Measurements from ENCODE around the gene CST5. TPM values are rescaled to one million over a fixed set of nuclear protein-coding genes. Genes with fewer than 3 reads are reported as not detected.

CST5 gene
- polyA plus RNA-seq, 1 donor from 2014 or later = not detected

DNA sequence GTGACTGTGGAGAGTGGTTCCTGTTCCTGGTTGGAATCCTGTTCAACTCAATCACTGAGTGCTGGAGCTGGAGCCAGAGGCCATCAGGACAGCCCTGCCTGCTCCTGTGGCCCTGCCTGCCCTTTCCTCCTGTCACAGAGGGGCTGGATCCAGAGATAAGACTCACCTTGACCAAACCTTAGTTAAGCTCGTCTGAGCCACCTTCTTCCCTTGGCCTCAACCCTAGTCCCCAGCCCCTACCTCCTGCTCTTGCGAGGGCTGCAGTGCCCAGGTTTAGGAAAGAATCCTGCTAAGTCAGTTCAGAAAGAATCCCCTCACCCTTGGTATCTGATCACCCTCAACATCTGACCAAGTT, 47.0 kb upstream of the CST5 start:
- Histone ChIP-seq H2AFZ (ENCODE audit: low read depth, low read length) (no peak overlapping the region), H3K27ac (ENCODE audit: low read length) (no peak overlapping the region), H4K20me1 (ENCODE audit: insufficient read depth) (no peaks in the 10 kb centered on the region), H3K9ac (ENCODE audit: low read length) (no peak overlapping the region), H3F3A (ENCODE audit: insufficient read depth, low read length, poor library complexity, severe bottlenecking) (no peaks in the 10 kb centered on the region), H3K79me2 (replicated peaks; ENCODE audit: insufficient read depth, low read length) (no peaks in the 10 kb centered on the region), H3K9me3 (ENCODE audit: low read length) (no peaks in the 10 kb centered on the region), H3K36me3 (ENCODE audit: insufficient read depth, low read length) (no peaks in the 10 kb centered on the region), H3K27me3 (ENCODE audit: insufficient read depth, low read depth, low read length) (no peaks in the 10 kb centered on the region), H3K9me2 (ENCODE audit: insufficient read depth, low read length) (no peaks in the 10 kb centered on the region), H3K4me2 (ENCODE audit: low read length) (no peak overlapping the region), H3K4me3 (ENCODE audit: low read length) (no peak overlapping the region)
- TF ChIP-seq TAF1 (IDR thresholded peaks at IDR 0.05; ENCODE audit: low read depth) = no peak

GRCh38 chr20:23925789-23926525, 46.4 kb upstream of the CST5 start:
- Histone ChIP-seq H3K4me3 (ENCODE audit: low read length) (no peak overlapping the region), H3F3A (ENCODE audit: insufficient read depth, low read length, poor library complexity, severe bottlenecking) (no peaks in the 10 kb centered on the region), H3K9me3 (ENCODE audit: low read length) (no peaks in the 10 kb centered on the region), H4K20me1 (ENCODE audit: insufficient read depth) (no peaks in the 10 kb centered on the region), H3K9me2 (ENCODE audit: insufficient read depth, low read length) (no peaks in the 10 kb centered on the region), H2AFZ (ENCODE audit: low read depth, low read length) (no peak overlapping the region), H3K9ac (ENCODE audit: low read length) (no peak overlapping the region), H3K36me3 (ENCODE audit: insufficient read depth, low read length) (no peaks in the 10 kb centered on the region), H3K27me3 (ENCODE audit: insufficient read depth, low read depth, low read length) (no peaks in the 10 kb centered on the region), H3K4me2 (ENCODE audit: low read length) (no peak overlapping the region), H3K79me2 (replicated peaks; ENCODE audit: insufficient read depth, low read length) (no peaks in the 10 kb centered on the region), H3K27ac (ENCODE audit: low read length) (no peak overlapping the region)
- no peak for TF ChIP-seq EP300 (conservative IDR thresholded peaks at IDR 0.05; ENCODE audit: poor library complexity, severe bottlenecking)
- TF ChIP-seq, protein P1, sequence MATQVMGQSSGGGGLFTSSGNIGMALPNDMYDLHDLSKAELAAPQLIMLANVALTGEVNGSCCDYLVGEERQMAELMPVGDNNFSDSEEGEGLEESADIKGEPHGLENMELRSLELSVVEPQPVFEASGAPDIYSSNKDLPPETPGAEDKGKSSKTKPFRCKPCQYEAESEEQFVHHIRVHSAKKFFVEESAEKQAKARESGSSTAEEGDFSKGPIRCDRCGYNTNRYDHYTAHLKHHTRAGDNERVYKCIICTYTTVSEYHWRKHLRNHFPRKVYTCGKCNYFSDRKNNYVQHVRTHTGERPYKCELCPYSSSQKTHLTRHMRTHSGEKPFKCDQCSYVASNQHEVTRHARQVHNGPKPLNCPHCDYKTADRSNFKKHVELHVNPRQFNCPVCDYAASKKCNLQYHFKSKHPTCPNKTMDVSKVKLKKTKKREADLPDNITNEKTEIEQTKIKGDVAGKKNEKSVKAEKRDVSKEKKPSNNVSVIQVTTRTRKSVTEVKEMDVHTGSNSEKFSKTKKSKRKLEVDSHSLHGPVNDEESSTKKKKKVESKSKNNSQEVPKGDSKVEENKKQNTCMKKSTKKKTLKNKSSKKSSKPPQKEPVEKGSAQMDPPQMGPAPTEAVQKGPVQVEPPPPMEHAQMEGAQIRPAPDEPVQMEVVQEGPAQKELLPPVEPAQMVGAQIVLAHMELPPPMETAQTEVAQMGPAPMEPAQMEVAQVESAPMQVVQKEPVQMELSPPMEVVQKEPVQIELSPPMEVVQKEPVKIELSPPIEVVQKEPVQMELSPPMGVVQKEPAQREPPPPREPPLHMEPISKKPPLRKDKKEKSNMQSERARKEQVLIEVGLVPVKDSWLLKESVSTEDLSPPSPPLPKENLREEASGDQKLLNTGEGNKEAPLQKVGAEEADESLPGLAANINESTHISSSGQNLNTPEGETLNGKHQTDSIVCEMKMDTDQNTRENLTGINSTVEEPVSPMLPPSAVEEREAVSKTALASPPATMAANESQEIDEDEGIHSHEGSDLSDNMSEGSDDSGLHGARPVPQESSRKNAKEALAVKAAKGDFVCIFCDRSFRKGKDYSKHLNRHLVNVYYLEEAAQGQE (IDR thresholded peaks at IDR 0.05; ENCODE audit: borderline replicate concordance) = no peak
- TF ChIP-seq SMC3 (conservative IDR thresholded peaks at IDR 0.05; ENCODE audit: poor library complexity) = no peak
- no peak for TF ChIP-seq RAD21 (conservative IDR thresholded peaks at IDR 0.05)
- no peak for TF ChIP-seq TAF1 (IDR thresholded peaks at IDR 0.05; ENCODE audit: low read depth)
- TF ChIP-seq CTCF (IDR thresholded peaks at IDR 0.05; ENCODE audit: poor library complexity, severe bottlenecking) = no peak
- TF ChIP-seq EZH2 (IDR thresholded peaks at IDR 0.05; ENCODE audit: borderline replicate concordance, insufficient read depth, low read length, poor library complexity, severe bottlenecking) = no peak
- no peak for TF ChIP-seq POLR2AphosphoS5 (IDR thresholded peaks at IDR 0.05)
- TF ChIP-seq MXI1 (conservative IDR thresholded peaks at IDR 0.05; ENCODE audit: poor library complexity, severe bottlenecking) = no peak
